ENCODE results near the gene MBD6. TPM values are rescaled to one million over a fixed set of nuclear protein-coding genes. Genes with fewer than 3 reads are reported as not detected.
A peak's percentile ranks its signal among the peaks of the same experiment; 100 is the strongest.

The MBD6 gene
- total RNA-seq, 1 donor from 2014 or later = 2.6 TPM

- Histone ChIP-seq H3K9me3 (ENCODE audit: control insufficient read depth in 3 of 3, low read length in 3 of 3) (no peaks in the 10 kb centered on the region), H3K36me3 (ENCODE audit: control insufficient read depth in 3 of 3, insufficient read depth in 3 of 3, low read length in 3 of 3) (peaks cover 35 to 47% (median 36%) of the 10 kb centered on the region in 3 donors), H3K27me3 (ENCODE audit: control insufficient read depth in 3 of 3, insufficient read depth in 3 of 3, low read length in 3 of 3) (no peaks in the 10 kb centered on the region), H3K4me1 (ENCODE audit: control insufficient read depth in 3 of 3, insufficient read depth in 3 of 3, low read length in 3 of 3) (peaks cover 42 to 55% (median 54%) of the 10 kb centered on the region in 3 donors), H3K9ac (ENCODE audit: low read depth in 1 of 3, low read length in 3 of 3) (peak overlapping the region; percentile 97 to 100 (median 100)), H3K27ac (ENCODE audit: low read depth, low read length) (peak overlapping the region; percentile 99), H3K4me3 (ENCODE audit: low read length in 3 of 3) (peak overlapping the region; percentile 87 to 99 (median 99))
Measured at GRCh38 chr12:57518920-57519795, 3.5 kb upstream of the MBD6 start.

DNA sequence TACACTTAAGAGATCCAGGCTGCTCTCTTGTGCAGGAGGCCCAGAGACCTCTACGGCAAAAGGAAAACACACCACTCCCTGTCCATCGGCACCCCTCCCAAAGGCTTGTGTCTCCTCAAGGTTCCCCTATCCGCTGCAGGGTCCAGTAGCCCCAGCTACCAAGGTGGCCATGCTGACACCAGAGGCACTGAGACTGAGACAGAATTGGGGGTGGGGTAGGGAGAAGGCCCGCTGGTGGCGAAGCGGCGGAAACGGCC is 2.9 kb upstream of the MBD6 start:
- Histone ChIP-seq H3K36me3 (ENCODE audit: control insufficient read depth in 3 of 3, insufficient read depth in 3 of 3, low read length in 3 of 3) (peaks cover 36 to 48% (median 37%) of the 10 kb centered on the region in 3 donors), H3K4me3 (ENCODE audit: low read length in 3 of 3) (peak overlapping the region; percentile 87 to 99 (median 99)), H3K27ac (ENCODE audit: low read depth, low read length) (peak overlapping the region; percentile 99), H3K9me3 (ENCODE audit: control insufficient read depth in 3 of 3, low read length in 3 of 3) (no peaks in the 10 kb centered on the region), H3K4me1 (ENCODE audit: control insufficient read depth in 3 of 3, insufficient read depth in 3 of 3, low read length in 3 of 3) (peaks cover 48 to 60% (median 60%) of the 10 kb centered on the region in 3 donors), H3K27me3 (ENCODE audit: control insufficient read depth in 3 of 3, insufficient read depth in 3 of 3, low read length in 3 of 3) (no peaks in the 10 kb centered on the region), H3K9ac (ENCODE audit: low read depth in 1 of 3, low read length in 3 of 3) (peak overlapping the region; percentile 97 to 100 (median 100))

DNA sequence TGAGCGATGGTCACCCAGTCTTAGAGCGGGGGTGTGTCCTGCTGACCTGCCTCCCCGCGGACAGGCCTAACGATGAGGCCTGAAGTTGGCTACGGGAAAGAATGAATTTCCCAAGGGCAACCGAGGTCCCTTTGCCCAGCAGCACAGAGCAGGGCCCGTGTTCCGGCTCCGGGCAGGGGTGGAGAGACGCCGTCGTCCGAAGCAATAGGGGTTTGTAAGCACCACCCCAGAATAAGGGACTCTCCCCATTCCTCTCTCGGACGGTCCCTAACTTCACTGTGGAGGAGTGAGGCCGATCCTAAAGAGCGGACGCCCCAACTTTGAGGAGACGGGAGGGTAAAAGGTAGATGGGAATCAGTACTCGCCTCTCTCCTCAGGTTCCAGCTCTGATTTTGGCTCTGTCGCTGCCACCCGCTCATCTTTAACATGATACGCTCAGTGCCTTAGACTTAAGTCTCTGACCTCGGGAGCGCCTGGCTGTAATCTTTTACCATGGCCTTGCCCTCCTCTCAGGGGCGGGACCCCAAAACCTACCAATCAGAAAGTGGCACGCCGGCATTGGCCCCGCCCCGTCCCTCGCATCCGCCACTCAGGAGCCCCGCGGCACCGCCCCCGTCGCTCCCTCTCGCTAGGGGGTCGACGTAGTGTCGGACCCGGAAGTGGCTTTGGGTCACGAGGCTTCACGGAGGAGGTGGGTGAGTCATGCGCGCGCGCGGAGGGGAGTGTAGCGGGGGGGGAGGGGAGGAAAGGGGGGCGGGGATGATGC is 2.4 kb upstream of the MBD6 start, which contains the start of gene DDIT3:
Gene DDIT3 (minus strand): TSS at position 462 of the 766 bp plus-strand sequence. CDS start 3,108 bp downstream, outside the sequence.
- H3K4me3 ChIP-seq (ENCODE audit: low read length in 3 of 3) = peak within 1 kb of the TSS; percentile 87 to 99 (median 99)
- H3K27me3 ChIP-seq (ENCODE audit: control insufficient read depth in 3 of 3, insufficient read depth in 3 of 3, low read length in 3 of 3) = no peaks in the 10 kb centered on the region
- peaks cover 35 to 47% (median 36%) of the 10 kb centered on the region in 3 donors for H3K36me3 ChIP-seq (ENCODE audit: control insufficient read depth in 3 of 3, insufficient read depth in 3 of 3, low read length in 3 of 3)
- H3K27ac ChIP-seq (ENCODE audit: low read depth, low read length) = peak within 1 kb of the TSS; percentile 99
- H3K4me1 ChIP-seq (ENCODE audit: control insufficient read depth in 3 of 3, insufficient read depth in 3 of 3, low read length in 3 of 3) = peaks cover 50 to 65% (median 63%) of the 10 kb centered on the region in 3 donors
- peak within 1 kb of the TSS; percentile 97 to 100 (median 100) for H3K9ac ChIP-seq (ENCODE audit: low read depth in 1 of 3, low read length in 3 of 3)
- H3K9me3 ChIP-seq (ENCODE audit: control insufficient read depth in 3 of 3, low read length in 3 of 3) = no peaks in the 10 kb centered on the region

DNA sequence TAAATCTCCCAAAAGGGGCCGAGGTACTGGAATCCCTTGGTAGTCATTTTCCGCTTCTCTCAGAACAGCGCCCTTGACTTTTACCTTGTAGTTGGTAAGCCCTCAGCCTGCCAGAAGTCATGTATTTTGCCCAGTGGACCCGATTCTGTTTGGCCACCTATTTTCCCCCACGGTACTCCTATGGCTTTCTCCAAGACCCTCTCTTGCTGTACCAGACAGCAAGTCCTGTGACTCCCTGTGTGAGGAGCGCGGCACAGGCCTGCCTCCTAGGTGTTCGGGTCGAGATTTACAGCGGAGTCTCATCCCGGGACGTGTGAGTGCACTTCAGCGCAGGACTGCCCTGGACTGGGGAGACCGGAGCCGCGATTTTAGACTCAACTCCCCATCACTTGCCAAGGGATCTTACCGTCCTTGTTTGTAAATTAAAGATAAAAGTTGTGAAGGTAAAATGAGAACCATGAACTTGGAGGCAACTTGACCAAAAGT is 1.1 kb upstream of the MBD6 start:
- Histone ChIP-seq H3K27ac (ENCODE audit: low read depth, low read length) (peak overlapping the region; percentile 99), H3K36me3 (ENCODE audit: control insufficient read depth in 3 of 3, insufficient read depth in 3 of 3, low read length in 3 of 3) (peaks cover 30 to 43% (median 34%) of the 10 kb centered on the region in 3 donors), H3K4me1 (ENCODE audit: control insufficient read depth in 3 of 3, insufficient read depth in 3 of 3, low read length in 3 of 3) (peaks cover 50 to 67% (median 64%) of the 10 kb centered on the region in 3 donors), H3K27me3 (ENCODE audit: control insufficient read depth in 3 of 3, insufficient read depth in 3 of 3, low read length in 3 of 3) (no peaks in the 10 kb centered on the region), H3K9ac (ENCODE audit: low read depth in 1 of 3, low read length in 3 of 3) (peak overlapping the region; percentile 90 to 95 (median 92)), H3K9me3 (ENCODE audit: control insufficient read depth in 3 of 3, low read length in 3 of 3) (no peaks in the 10 kb centered on the region), H3K4me3 (ENCODE audit: low read length in 3 of 3) (peak overlapping the region; percentile 70 to 84 (median 71))

GRCh38 chr12:57522887-57523705 is 472 bp downstream of the MBD6 start:
- Histone ChIP-seq H3K27me3 (ENCODE audit: control insufficient read depth in 3 of 3, insufficient read depth in 3 of 3, low read length in 3 of 3) (no peaks in the 10 kb centered on the region), H3K4me1 (ENCODE audit: control insufficient read depth in 3 of 3, insufficient read depth in 3 of 3, low read length in 3 of 3) (peaks cover 37 to 52% (median 52%) of the 10 kb centered on the region in 3 donors), H3K27ac (ENCODE audit: low read depth, low read length) (peak overlapping the region; percentile 99), H3K4me3 (ENCODE audit: low read length in 3 of 3) (peak overlapping the region; percentile 86 to 91 (median 88)), H3K9me3 (ENCODE audit: control insufficient read depth in 3 of 3, low read length in 3 of 3) (no peaks in the 10 kb centered on the region), H3K36me3 (ENCODE audit: control insufficient read depth in 3 of 3, insufficient read depth in 3 of 3, low read length in 3 of 3) (peaks cover 27 to 40% (median 36%) of the 10 kb centered on the region in 3 donors), H3K9ac (ENCODE audit: low read depth in 1 of 3, low read length in 3 of 3) (peak overlapping the region; percentile 88 to 94 (median 88))

DNA sequence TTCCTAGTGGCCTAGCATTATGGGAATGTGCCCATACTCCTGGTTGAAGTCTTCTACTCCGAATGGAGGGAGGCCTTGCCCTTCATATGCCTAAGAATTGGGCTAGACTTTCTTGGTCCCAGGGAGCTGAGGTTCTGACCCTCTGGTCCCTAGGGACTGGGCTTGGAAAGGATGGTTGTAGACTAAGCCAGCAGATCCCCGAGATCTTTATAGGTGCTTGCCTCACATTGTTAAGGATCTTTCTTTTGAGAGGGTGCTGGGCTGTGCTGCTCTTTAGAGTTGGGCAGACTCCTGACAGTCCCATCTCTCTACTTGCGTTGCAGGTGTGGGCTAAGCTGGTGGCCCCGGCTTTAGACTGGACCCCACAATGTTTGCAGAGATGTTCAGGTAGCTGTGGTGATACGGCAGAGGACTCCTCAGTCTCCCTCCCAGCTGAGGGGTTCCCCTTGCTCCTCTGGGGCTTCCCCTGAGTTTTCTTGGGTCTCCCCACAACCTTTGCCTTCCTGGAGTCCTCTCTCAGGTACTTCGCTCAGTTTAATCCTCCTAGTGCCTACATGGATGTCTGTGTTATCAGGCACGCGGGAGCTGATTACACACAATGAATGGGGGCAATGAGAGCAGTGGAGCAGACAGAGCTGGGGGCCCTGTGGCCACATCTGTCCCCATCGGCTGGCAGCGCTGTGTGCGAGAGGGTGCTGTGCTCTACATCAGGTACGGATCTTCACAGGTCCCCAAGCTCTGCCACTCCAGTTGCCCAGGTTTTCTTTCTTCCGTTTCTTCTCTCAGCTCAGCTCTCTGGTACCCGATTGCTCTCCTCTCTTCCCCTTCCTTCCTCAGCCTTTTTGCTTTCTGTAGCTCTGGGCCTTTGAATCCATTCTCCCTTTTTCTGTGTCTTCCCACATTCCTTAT is 1.3 kb downstream of the MBD6 start:
- peak overlapping the region; percentile 88 to 94 (median 88) for H3K9ac ChIP-seq (ENCODE audit: low read depth in 1 of 3, low read length in 3 of 3)
- H3K27me3 ChIP-seq (ENCODE audit: control insufficient read depth in 3 of 3, insufficient read depth in 3 of 3, low read length in 3 of 3) = no peaks in the 10 kb centered on the region
- H3K4me3 ChIP-seq (ENCODE audit: low read length in 3 of 3) = peak overlapping the region; percentile 86 to 91 (median 88)
- H3K4me1 ChIP-seq (ENCODE audit: control insufficient read depth in 3 of 3, insufficient read depth in 3 of 3, low read length in 3 of 3) = peaks cover 37 to 51% (median 43%) of the 10 kb centered on the region in 3 donors
- H3K36me3 ChIP-seq (ENCODE audit: control insufficient read depth in 3 of 3, insufficient read depth in 3 of 3, low read length in 3 of 3) = peaks cover 35 to 46% (median 43%) of the 10 kb centered on the region in 3 donors
- peak overlapping the region; percentile 99 for H3K27ac ChIP-seq (ENCODE audit: low read depth, low read length)
- H3K9me3 ChIP-seq (ENCODE audit: control insufficient read depth in 3 of 3, low read length in 3 of 3) = no peaks in the 10 kb centered on the region

DNA sequence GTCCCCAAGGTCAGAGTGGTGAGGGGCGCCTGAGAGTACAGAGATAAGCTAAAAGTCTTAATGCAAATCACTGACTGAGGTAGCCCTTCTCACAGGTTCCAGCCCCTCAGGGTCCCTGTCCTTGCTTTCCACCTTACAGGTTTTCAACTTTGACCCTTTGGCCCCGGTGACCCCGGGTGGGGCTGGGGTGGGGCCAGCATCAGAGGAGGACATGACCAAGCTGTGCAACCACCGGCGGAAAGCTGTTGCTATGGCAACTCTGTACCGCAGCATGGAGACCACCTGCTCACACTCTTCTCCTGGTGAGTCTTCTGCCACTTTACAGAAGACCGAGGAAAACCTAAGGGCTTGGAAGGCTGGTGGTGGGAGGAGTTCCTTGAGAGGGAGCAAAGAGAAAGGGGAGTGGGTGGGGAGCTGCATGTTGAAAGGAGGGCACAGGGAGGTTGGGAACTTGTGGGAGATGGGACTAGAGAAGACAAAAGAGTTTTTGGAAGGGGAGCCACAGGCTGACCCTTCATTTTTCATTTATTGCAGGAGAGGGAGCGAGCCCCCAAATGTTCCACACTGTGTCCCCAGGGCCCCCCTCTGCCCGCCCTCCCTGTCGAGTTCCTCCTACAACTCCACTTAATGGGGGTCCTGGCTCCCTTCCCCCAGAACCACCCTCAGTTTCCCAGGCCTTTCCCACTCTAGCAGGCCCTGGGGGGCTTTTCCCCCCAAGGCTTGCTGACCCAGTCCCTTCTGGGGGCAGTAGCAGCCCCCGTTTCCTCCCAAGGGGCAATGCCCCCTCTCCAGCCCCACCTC is 2.4 kb downstream of the MBD6 start:
- no peaks in the 10 kb centered on the region for H3K27me3 ChIP-seq (ENCODE audit: control insufficient read depth in 3 of 3, insufficient read depth in 3 of 3, low read length in 3 of 3)
- peak overlapping the region; percentile 99 for H3K27ac ChIP-seq (ENCODE audit: low read depth, low read length)
- no peaks in the 10 kb centered on the region for H3K9me3 ChIP-seq (ENCODE audit: control insufficient read depth in 3 of 3, low read length in 3 of 3)
- peaks cover 41 to 51% (median 47%) of the 10 kb centered on the region in 3 donors for H3K36me3 ChIP-seq (ENCODE audit: control insufficient read depth in 3 of 3, insufficient read depth in 3 of 3, low read length in 3 of 3)
- H3K4me3 ChIP-seq (ENCODE audit: low read length in 3 of 3) = no peak overlapping the region
- peaks cover 33 to 41% (median 36%) of the 10 kb centered on the region in 3 donors for H3K4me1 ChIP-seq (ENCODE audit: control insufficient read depth in 3 of 3, insufficient read depth in 3 of 3, low read length in 3 of 3)
- peak overlapping the region in 1 of 3 donors; percentile 94 for H3K9ac ChIP-seq (ENCODE audit: low read depth in 1 of 3, low read length in 3 of 3)

GRCh38 chr12:57525615-57526383 is 3.2 kb downstream of the MBD6 start:
- Histone ChIP-seq H3K4me3 (ENCODE audit: low read length in 3 of 3) (no peak overlapping the region), H3K4me1 (ENCODE audit: control insufficient read depth in 3 of 3, insufficient read depth in 3 of 3, low read length in 3 of 3) (peaks cover 32 to 40% (median 36%) of the 10 kb centered on the region in 3 donors), H3K36me3 (ENCODE audit: control insufficient read depth in 3 of 3, insufficient read depth in 3 of 3, low read length in 3 of 3) (peaks cover 49 to 59% (median 52%) of the 10 kb centered on the region in 3 donors), H3K27me3 (ENCODE audit: control insufficient read depth in 3 of 3, insufficient read depth in 3 of 3, low read length in 3 of 3) (no peaks in the 10 kb centered on the region), H3K27ac (ENCODE audit: low read depth, low read length) (no peak overlapping the region), H3K9ac (ENCODE audit: low read depth in 1 of 3, low read length in 3 of 3) (peak overlapping the region in 1 of 3 donors; percentile 16), H3K9me3 (ENCODE audit: control insufficient read depth in 3 of 3, low read length in 3 of 3) (no peaks in the 10 kb centered on the region)
